A673 (cell line): ENCODE data around the gene CSNK1G3.

Experiments used
- CTCF ChIP-seq: fragments of 300-800, 200-600 bp; sonication (generic); conservative IDR thresholded peaks from 2 replicates; pipeline ENCODE4 v1.5.1; 2017; ENCODE audit warnings: low read depth, mild to moderate bottlenecking, antibody characterized with exemption, low read length, moderate library complexity, mixed read lengths
- EZH2 ChIP-seq: fragments of 200-600 bp; sonication (generic); IDR thresholded peaks from 2 replicates; pipeline ENCODE4 v1.6.1; 2017; ENCODE audit warnings: borderline replicate concordance, low read depth, mild to moderate bottlenecking, mixed read lengths, antibody characterized with exemption, low read length; ENCODE audit not compliant: poor library complexity, severe bottlenecking

DNA sequence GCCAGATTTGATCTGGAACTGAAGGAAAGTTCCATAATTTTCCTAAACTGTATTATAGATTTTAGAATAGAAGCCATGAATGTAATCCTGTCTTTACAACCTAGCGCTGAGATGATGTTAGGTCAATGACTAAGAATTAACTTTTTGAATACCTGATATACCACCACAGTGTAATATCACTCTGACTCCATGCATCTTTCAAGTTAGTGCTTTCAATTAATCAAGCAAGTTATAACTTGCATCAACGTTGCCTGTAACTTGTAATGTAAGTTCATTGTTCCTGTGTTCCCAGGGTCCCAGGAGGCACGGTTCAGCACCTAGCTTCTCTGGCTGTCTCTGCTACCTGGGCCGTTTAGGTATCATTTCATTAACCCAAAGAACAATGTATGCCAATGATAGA, 139.3 kb downstream of the CSNK1G3 start:
- TF ChIP-seq CTCF, result no peak
- TF ChIP-seq EZH2, result no peak
